H54 (cell line): Measurements from ENCODE around the gene ASB5.

ENCODE experiments used
- DNase-seq: peaks from one replicate; pipeline ENCODE4 v3.0.0; 2011; ENCODE audit warnings: low spot score, mixed read lengths; ENCODE audit not compliant: insufficient read length
- FAIRE-seq: peaks from 3 replicates; lab custom pipeline; 2011; peaks lifted over from hg19 to GRCh38; lab: Jason Lieb, UNC
- POLR2A ChIP-seq: IDR thresholded peaks from 2 replicates; pipeline ENCODE4 v1.6.1; 2011; ENCODE audit warnings: low read depth, mild to moderate bottlenecking, low read length

Gene ASB5

GRCh38 chr4:176189891-176190795, 78.9 kb downstream of the ASB5 start:
- FAIRE-seq = no peak
- no peak for TF ChIP-seq POLR2A
- no peak for DNase-seq

- no peak for DNase-seq
Observed at GRCh38 chr4:176188654-176189053, 80.4 kb downstream of the ASB5 start.

DNA sequence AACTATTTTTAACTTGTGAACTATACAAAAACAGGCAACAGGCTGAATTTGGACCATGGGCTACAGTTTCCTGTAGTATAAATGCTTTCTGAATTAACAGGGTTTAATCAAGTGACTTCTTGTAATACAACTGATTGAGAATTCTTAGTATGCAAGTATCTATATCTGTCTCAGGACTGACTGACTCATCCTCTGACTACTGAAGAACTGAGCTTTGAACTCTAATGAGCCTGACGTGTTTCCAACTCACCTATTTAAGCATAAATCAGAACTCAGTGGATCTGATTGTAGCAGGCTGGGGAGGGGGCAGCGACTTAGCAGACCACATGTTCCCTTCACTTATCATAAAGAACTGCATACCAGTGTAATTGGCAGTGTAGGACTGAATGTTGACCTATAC, 81.4 kb downstream of the ASB5 start:
- DNase-seq (no peak), FAIRE-seq (no peak)
- TF ChIP-seq POLR2A = no peak

More at GRCh38 chr4:176188654-176189053, 80.4 kb downstream of the ASB5 start:
- no peak for FAIRE-seq
- TF ChIP-seq POLR2A = no peak

DNA sequence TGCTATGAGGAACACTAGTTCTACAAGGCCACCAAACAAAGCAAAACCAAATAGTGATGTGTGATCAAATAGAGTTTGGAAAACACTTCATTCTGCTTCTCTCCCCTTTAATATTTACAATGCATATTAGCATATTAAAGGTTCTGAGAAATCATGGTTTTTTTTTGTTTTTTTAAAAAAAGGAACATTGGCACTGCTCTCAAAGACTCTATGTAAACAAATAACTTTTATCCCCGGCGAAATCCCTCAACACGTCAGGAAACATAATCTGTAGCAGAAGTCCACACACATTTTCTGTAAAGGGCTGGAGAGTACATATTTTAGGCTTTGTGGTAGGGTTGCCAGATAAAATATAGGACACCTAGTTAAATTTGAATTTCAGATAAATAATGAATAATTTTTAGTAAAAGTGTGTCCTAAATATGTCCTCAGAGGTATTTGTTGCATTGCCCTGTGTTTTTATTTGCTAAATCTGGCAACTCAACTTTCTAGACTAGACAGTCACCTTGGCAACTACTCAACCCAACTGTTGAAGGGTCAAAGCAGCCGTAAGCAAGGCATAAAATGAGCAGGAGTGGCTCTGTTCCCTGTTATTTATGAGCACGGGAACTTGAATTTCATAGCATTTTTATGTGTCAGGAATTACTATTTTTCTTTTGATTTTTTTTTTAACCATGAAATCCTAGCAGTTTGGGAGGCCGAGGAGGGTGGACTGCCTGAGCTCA, 82.2 kb downstream of the ASB5 start:
- DNase-seq = no peak
- no peak for TF ChIP-seq POLR2A
- FAIRE-seq = no peak

GRCh38 chr4:176186067-176186466, 83.0 kb downstream of the ASB5 start:
- DNase-seq (no peak), FAIRE-seq (no peak)
- TF ChIP-seq POLR2A = no peak

- FAIRE-seq = peak; percentile 33
- no peak for DNase-seq
- no peak for TF ChIP-seq POLR2A
Observed at GRCh38 chr4:176185051-176185450, 84.0 kb downstream of the ASB5 start.
